ENCODE measurements around the gene KCNJ18. TPM values are rescaled to one million over a fixed set of nuclear protein-coding genes. Genes with fewer than 3 reads are reported as not detected.
"Not testable (repeated sequence)": the region's sequence is repeated elsewhere in the genome, so short reads cannot be mapped to it uniquely, and the experiment has no call there.

KCNJ18 gene
- total RNA-seq, 1 donor from 2014 or later: not detected

GRCh38 chr17:21710486-21710885, 18.2 kb downstream of the KCNJ18 start:
- ATAC-seq (ENCODE audit: poor library complexity); intact Hi-C loops (cut with DNase I); DNase-seq: not testable (repeated sequence)

- ATAC-seq (ENCODE audit: poor library complexity): no peak
- no peak for DNase-seq
- intact Hi-C loops (cut with DNase I): no loop called here
Measured at GRCh38 chr17:21711182-21711581, 18.9 kb downstream of the KCNJ18 start.

GRCh38 chr17:21713020-21713419, 20.7 kb downstream of the KCNJ18 start:
- ATAC-seq (ENCODE audit: poor library complexity); intact Hi-C loops (cut with DNase I); DNase-seq: not testable (repeated sequence)

GRCh38 chr17:21713631-21714030, 21.3 kb downstream of the KCNJ18 start:
- peak; percentile 65 for ATAC-seq (ENCODE audit: poor library complexity)
- intact Hi-C loops (cut with DNase I); DNase-seq: not testable (repeated sequence)

- ATAC-seq (ENCODE audit: poor library complexity); DNase-seq; intact Hi-C loops (cut with DNase I): not testable (repeated sequence)
Measured at GRCh38 chr17:21714676-21715075, 22.4 kb downstream of the KCNJ18 start.

GRCh38 chr17:21715877-21716276, 23.6 kb downstream of the KCNJ18 start:
- intact Hi-C loops (cut with DNase I); ATAC-seq (ENCODE audit: poor library complexity); DNase-seq: not testable (repeated sequence)

- ATAC-seq (ENCODE audit: poor library complexity); DNase-seq; intact Hi-C loops (cut with DNase I): not testable (repeated sequence)
Measured at GRCh38 chr17:21718971-21719370, 26.6 kb downstream of the KCNJ18 start.

- intact Hi-C loops (cut with DNase I); DNase-seq; ATAC-seq (ENCODE audit: poor library complexity): not testable (repeated sequence)
Measured at GRCh38 chr17:21719511-21720226, 27.3 kb downstream of the KCNJ18 start.

GRCh38 chr17:21720566-21720965, 28.2 kb downstream of the KCNJ18 start:
- DNase-seq; intact Hi-C loops (cut with DNase I); ATAC-seq (ENCODE audit: poor library complexity): not testable (repeated sequence)

- DNase-seq; ATAC-seq (ENCODE audit: poor library complexity); intact Hi-C loops (cut with DNase I): not testable (repeated sequence)
Measured at GRCh38 chr17:21722268-21722667, 29.9 kb downstream of the KCNJ18 start.

GRCh38 chr17:21724216-21725006, 32.1 kb downstream of the KCNJ18 start:
- intact Hi-C loops (cut with DNase I); DNase-seq; ATAC-seq (ENCODE audit: poor library complexity): not testable (repeated sequence)

- intact Hi-C loops (cut with DNase I); DNase-seq; ATAC-seq (ENCODE audit: poor library complexity): not testable (repeated sequence)
Measured at GRCh38 chr17:21731076-21731475, 38.8 kb downstream of the KCNJ18 start.

GRCh38 chr17:21733931-21734330, 41.6 kb downstream of the KCNJ18 start:
- DNase-seq; ATAC-seq (ENCODE audit: poor library complexity); intact Hi-C loops (cut with DNase I): not testable (repeated sequence)

- DNase-seq; intact Hi-C loops (cut with DNase I); ATAC-seq (ENCODE audit: poor library complexity): not testable (repeated sequence)
Measured at GRCh38 chr17:21735814-21736213, 43.5 kb downstream of the KCNJ18 start.

GRCh38 chr17:21737015-21737580, 44.8 kb downstream of the KCNJ18 start:
- not testable (repeated sequence) for DNase-seq

GRCh38 chr17:21738241-21738640, 45.9 kb downstream of the KCNJ18 start:
- ATAC-seq (ENCODE audit: poor library complexity); DNase-seq; intact Hi-C loops (cut with DNase I): not testable (repeated sequence)

More at GRCh38 chr17:21737015-21737580, 44.8 kb downstream of the KCNJ18 start:
- intact Hi-C loops (cut with DNase I); ATAC-seq (ENCODE audit: poor library complexity): not testable (repeated sequence)

GRCh38 chr17:21738877-21739474, 46.7 kb downstream of the KCNJ18 start:
- intact Hi-C loops (cut with DNase I); DNase-seq: not testable (repeated sequence)

GRCh38 chr17:21739485-21739884, 47.2 kb downstream of the KCNJ18 start:
- intact Hi-C loops (cut with DNase I); DNase-seq: not testable (repeated sequence)

More at GRCh38 chr17:21738877-21739474, 46.7 kb downstream of the KCNJ18 start:
- ATAC-seq (ENCODE audit: poor library complexity): not testable (repeated sequence)

More at GRCh38 chr17:21739485-21739884, 47.2 kb downstream of the KCNJ18 start:
- ATAC-seq (ENCODE audit: poor library complexity): not testable (repeated sequence)
